ENCODE results near the gene RHEB.

DNA sequence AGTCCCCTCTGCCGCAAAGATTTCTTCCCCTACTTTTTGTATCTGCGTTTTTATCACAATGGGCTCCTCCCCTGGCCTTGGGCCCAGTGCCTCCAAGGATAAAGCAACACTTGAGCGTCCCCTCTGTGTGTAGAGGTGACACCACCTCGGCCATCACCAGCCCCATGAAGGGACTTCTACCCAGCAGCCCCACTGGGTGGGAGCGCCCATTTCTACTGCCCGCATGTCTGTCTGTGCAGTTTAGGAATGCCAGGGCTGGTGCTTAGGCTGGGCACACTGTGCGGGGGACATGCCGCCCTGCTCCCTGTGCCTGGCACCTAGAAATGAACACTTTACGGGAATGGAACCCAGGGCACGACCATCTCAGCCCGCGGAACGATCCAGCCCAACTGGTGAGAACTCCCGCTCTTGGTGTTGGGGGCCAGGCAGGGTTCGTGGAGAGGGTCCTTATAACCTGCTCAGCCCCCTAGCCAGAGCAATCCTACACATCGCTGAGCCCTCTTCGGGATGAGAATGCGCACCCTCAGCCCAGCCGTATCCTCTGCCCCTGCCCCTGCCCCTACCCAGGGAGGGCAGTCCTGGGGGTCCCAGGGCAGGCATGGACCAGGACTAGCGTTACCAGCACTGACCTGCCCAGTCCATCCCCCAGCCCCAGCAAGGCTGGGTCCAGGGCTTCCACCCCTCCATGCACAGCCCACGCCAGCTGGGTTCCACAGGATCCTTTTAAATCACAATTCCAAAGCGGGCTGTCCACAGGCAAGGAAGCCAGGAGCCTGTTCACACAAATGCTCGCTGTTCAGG, 92.6 kb downstream of the RHEB start:
- TF ChIP-seq, protein P1, sequence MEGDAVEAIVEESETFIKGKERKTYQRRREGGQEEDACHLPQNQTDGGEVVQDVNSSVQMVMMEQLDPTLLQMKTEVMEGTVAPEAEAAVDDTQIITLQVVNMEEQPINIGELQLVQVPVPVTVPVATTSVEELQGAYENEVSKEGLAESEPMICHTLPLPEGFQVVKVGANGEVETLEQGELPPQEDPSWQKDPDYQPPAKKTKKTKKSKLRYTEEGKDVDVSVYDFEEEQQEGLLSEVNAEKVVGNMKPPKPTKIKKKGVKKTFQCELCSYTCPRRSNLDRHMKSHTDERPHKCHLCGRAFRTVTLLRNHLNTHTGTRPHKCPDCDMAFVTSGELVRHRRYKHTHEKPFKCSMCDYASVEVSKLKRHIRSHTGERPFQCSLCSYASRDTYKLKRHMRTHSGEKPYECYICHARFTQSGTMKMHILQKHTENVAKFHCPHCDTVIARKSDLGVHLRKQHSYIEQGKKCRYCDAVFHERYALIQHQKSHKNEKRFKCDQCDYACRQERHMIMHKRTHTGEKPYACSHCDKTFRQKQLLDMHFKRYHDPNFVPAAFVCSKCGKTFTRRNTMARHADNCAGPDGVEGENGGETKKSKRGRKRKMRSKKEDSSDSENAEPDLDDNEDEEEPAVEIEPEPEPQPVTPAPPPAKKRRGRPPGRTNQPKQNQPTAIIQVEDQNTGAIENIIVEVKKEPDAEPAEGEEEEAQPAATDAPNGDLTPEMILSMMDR (IDR thresholded peaks at IDR 0.05; ENCODE audit: insufficient read depth, low read depth, low read length): no peak
- TF ChIP-seq EZH2 (IDR thresholded peaks at IDR 0.05; ENCODE audit: insufficient read depth, low read length): no peak

All from astrocyte (in vitro differentiated cells and primary cell).